Measurements from ENCODE around the gene HSFX2. TPM values are rescaled to one million over a fixed set of nuclear protein-coding genes. Genes with fewer than 3 reads are reported as not detected.
A peak's percentile ranks its signal among the peaks of the same experiment; 100 is the strongest.

The HSFX2 gene
- polyA plus RNA-seq, 1 experiment: not detected

- Histone ChIP-seq H3K9me3 (ENCODE audit: control insufficient read depth, insufficient read depth, low read length) (no peaks in the 10 kb centered on the region), H3K4me3 (ENCODE audit: low read depth, low read length) (no peak overlapping the region), H3K27me3 (ENCODE audit: control insufficient read depth, insufficient read depth, low read length) (no peaks in the 10 kb centered on the region), H3K27ac (ENCODE audit: low read depth, low read length) (no peak overlapping the region)
- CTCF ChIA-PET: no interaction called here
- POLR2A ChIA-PET: no interaction called here
- no peak for DNase-seq (ENCODE audit: low read depth, low spot score)
- TF ChIP-seq, protein P1, sequence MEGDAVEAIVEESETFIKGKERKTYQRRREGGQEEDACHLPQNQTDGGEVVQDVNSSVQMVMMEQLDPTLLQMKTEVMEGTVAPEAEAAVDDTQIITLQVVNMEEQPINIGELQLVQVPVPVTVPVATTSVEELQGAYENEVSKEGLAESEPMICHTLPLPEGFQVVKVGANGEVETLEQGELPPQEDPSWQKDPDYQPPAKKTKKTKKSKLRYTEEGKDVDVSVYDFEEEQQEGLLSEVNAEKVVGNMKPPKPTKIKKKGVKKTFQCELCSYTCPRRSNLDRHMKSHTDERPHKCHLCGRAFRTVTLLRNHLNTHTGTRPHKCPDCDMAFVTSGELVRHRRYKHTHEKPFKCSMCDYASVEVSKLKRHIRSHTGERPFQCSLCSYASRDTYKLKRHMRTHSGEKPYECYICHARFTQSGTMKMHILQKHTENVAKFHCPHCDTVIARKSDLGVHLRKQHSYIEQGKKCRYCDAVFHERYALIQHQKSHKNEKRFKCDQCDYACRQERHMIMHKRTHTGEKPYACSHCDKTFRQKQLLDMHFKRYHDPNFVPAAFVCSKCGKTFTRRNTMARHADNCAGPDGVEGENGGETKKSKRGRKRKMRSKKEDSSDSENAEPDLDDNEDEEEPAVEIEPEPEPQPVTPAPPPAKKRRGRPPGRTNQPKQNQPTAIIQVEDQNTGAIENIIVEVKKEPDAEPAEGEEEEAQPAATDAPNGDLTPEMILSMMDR (IDR thresholded peaks at IDR 0.05; ENCODE audit: low read depth, low read length): no peak
Measured at GRCh38 chrX:149638860-149639259, 43.7 kb upstream of the HSFX2 start.

- CTCF ChIA-PET: no interaction called here
- Histone ChIP-seq H3K27ac (ENCODE audit: low read depth, low read length) (no peak overlapping the region), H3K4me3 (ENCODE audit: low read depth, low read length) (no peak overlapping the region), H3K9me3 (ENCODE audit: control insufficient read depth, insufficient read depth, low read length) (no peaks in the 10 kb centered on the region), H3K27me3 (ENCODE audit: control insufficient read depth, insufficient read depth, low read length) (no peaks in the 10 kb centered on the region)
- POLR2A ChIA-PET: no interaction called here
- no peak for DNase-seq (ENCODE audit: low read depth, low spot score)
- TF ChIP-seq, protein P1 (IDR thresholded peaks at IDR 0.05; ENCODE audit: low read depth, low read length): no peak
Measured at GRCh38 chrX:149633511-149633910, 38.4 kb upstream of the HSFX2 start.

- no peak for DNase-seq (ENCODE audit: low read depth, low spot score)
- Histone ChIP-seq H3K4me3 (ENCODE audit: low read depth, low read length) (peak within 1 kb of the TSS; percentile 73), H3K27me3 (ENCODE audit: control insufficient read depth, insufficient read depth, low read length) (no peaks in the 10 kb centered on the region), H3K9me3 (ENCODE audit: control insufficient read depth, insufficient read depth, low read length) (no peaks in the 10 kb centered on the region), H3K27ac (ENCODE audit: low read depth, low read length) (peak within 1 kb of the TSS; percentile 57)
- ChIA-PET CTCF (no interaction called here), POLR2A (no interaction called here)
- TF ChIP-seq, protein P1 (IDR thresholded peaks at IDR 0.05; ENCODE audit: low read depth, low read length): no peak
Measured at GRCh38 chrX:149631234-149632165, 36.4 kb upstream of the HSFX2 start, which contains the start of gene TMEM185A. TSS of gene TMEM185A (minus strand) at chrX:149631792. CDS start at chrX:149631580, 212 bp downstream.

DNA sequence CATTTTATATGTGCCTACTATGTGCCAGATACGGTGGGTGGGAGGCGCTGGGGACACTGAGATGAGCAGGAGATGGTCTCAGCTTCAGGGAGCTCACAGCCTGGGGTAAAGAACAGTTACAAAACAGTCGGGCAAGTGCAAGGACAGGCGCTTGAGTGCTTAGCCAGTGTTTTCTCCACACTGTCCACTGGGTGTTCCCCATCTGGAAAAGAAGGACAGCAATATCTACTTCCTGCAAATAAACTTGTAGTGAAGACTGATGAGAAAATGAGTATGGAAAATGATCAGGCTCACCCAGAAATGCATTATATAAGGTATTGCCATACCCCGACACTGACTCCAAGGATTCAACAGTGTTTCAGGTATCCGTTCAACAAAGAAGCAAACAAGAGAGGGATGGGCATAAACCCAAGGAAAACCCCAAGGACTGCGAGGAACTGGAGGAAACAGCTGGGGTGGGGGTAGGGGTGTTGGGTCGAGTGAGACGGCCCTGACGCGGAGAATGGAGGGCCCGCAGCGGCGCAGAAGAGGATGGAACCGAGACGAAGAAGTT, 35.6 kb upstream of the HSFX2 start:
- H3K27ac ChIP-seq (ENCODE audit: low read depth, low read length): peak overlapping the region; percentile 57

More for the DNA sequence above, 35.6 kb upstream of the HSFX2 start:
- peak; percentile 4 for DNase-seq (ENCODE audit: low read depth, low spot score)
- Histone ChIP-seq H3K27me3 (ENCODE audit: control insufficient read depth, insufficient read depth, low read length) (no peaks in the 10 kb centered on the region), H3K9me3 (ENCODE audit: control insufficient read depth, insufficient read depth, low read length) (no peaks in the 10 kb centered on the region), H3K4me3 (ENCODE audit: low read depth, low read length) (peak overlapping the region; percentile 73)
- POLR2A ChIA-PET: no interaction called here
- CTCF ChIA-PET: interaction anchor here (0.6 kb wide), 1 partner anchor 119 kb away, joined by 3 read pairs; no protein-coding TSS in a partner anchor
- TF ChIP-seq, protein P1 (IDR thresholded peaks at IDR 0.05; ENCODE audit: low read depth, low read length): peak; percentile 38
